Left lung (tissue), 10 donors: ENCODE measurements around the gene OAS2. TPM values are rescaled to one million over a fixed set of nuclear protein-coding genes. Genes with fewer than 3 reads are reported as not detected.

Source experiments
- ATAC-seq: fragments of 200-7000 bp; cut with Tn5 transposase; one replicate; pipeline ENCODE4 v1.9.1; 2020; ENCODE audit warnings: moderate library complexity
- DNase-seq, 4 donors: peaks; one replicate each; pipeline ENCODE4 v3.0.0-alpha.2; 2013 to 2020
- H3K27ac ChIP-seq, 2 donors: fragments of 200-600 bp; sonication (generic) in 1 of 2; one replicate each; pipeline versions ENCODE4 v1.5.0 to v1.8.0; 2020 to 2021
- H3K27me3 ChIP-seq, 2 donors: fragments of 200-600 bp; sonication (generic) in 1 of 2; one replicate each; pipeline versions ENCODE4 v1.5.0 to v1.8.0; 2020 to 2021
- H3K36me3 ChIP-seq, 2 donors: fragments of 200-600 bp; sonication (generic) in 1 of 2; one replicate each; pipeline versions ENCODE4 v1.5.0 to v1.8.0; 2020 to 2021
- H3K4me1 ChIP-seq, 2 donors: fragments of 200-600 bp; one replicate each; pipeline ENCODE4 v1.8.0; 2021
- H3K4me3 ChIP-seq, 2 donors: fragments of 200-600 bp; sonication (generic) in 1 of 2; one replicate each; pipeline versions ENCODE4 v1.5.0 to v1.8.0; 2020 to 2021; ENCODE audit warnings: mild to moderate bottlenecking in 1 of 2
- H3K9me3 ChIP-seq, 2 donors: fragments of 200-600 bp; sonication (generic) in 1 of 2; one replicate each; pipeline versions ENCODE4 v1.5.0 to v1.8.0; 2020 to 2021
- intact Hi-C, 2 donors: fragments of 100-400 bp; cut with DNase I; formaldehyde crosslinking; loops; one replicate each; pipeline versions ENCODE4 v1.11.2 to v1.14.2; 2022
- polyA plus RNA-seq, 6 donors: library from polyadenylated mRNA; unstranded; fragments of 120-200 nt; gene quantifications; one replicate each; pipeline ENCODE4 v1.2.1, GENCODE V29; 2013; ENCODE audit not compliant: insufficient read length in 6 of 6
- total RNA-seq, 2 donors: library from RNA; stranded (reverse); fragmentation: NEBNext Ultra II Directional; extraction: Animal tissue kit (Norgen Biotek cat#: 25700); gene quantifications; one replicate each; pipeline ENCODE4 v1.2.1, GENCODE V29; 2021
- TF ChIP-seq, protein P1 (sequence below), 2 donors: fragments of 200-600 bp; sonication (generic) in 1 of 2; IDR thresholded peaks; one replicate each; pipeline versions ENCODE4 v1.5.0 to v1.8.0; 2021; ENCODE audit warnings: antibody characterized with exemption in 2 of 2
- donor health status: DM: no; HTN: yes; CAD: no.
- donor health status: DM: no; HTN: no; CAD: no.

The OAS2 gene
- total and polyA plus RNA-seq, 8 donors = 5.5 to 35.3 (median 10.3) TPM

DNA sequence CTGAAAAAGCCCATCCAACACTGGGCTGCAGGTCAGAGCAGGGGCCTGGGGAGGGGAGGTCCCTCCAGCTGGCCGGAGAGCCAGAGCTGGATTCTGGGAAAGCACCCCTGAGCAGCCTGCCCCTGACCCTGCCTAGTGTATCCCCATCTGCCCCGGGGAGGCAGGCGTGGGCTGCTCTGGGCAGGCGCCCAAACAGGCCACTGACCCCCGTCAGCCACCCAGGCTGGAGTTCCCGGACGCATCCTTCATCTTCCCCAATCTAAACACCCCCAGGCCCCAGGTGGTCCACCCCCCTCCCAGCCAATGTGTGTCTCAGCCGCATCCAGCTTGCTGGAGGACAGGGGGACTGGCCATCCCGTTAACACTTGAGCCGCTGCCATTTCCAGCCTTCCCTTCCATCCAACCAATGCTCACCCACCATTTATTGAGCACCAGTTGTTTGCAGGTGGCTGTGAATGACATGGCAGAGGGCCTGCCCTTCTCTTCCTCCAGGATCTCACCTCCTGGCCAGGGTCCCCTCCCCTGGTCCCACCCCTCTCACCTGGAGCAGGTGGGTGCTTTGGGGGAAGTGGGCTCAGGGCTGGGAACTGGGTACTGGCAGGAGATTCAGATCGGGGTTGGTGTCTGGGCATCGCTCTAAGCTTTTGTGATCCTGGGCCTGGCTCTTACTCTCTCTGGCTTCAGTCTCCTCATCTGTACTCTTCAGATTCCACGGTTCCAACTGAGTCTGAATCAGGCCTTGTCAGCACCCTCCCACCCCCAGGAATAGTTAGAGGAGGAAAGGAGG is 77.5 kb downstream of the OAS2 start:
- TF ChIP-seq, protein P1, sequence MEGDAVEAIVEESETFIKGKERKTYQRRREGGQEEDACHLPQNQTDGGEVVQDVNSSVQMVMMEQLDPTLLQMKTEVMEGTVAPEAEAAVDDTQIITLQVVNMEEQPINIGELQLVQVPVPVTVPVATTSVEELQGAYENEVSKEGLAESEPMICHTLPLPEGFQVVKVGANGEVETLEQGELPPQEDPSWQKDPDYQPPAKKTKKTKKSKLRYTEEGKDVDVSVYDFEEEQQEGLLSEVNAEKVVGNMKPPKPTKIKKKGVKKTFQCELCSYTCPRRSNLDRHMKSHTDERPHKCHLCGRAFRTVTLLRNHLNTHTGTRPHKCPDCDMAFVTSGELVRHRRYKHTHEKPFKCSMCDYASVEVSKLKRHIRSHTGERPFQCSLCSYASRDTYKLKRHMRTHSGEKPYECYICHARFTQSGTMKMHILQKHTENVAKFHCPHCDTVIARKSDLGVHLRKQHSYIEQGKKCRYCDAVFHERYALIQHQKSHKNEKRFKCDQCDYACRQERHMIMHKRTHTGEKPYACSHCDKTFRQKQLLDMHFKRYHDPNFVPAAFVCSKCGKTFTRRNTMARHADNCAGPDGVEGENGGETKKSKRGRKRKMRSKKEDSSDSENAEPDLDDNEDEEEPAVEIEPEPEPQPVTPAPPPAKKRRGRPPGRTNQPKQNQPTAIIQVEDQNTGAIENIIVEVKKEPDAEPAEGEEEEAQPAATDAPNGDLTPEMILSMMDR (IDR thresholded peaks at IDR 0.05) = no peak
- Histone ChIP-seq H3K4me1 (peaks cover 4 to 13% of the 10 kb centered on the region in 2 donors), H3K9me3 (no peaks in the 10 kb centered on the region), H3K27ac (no peak overlapping the region), H3K4me3 (peak overlapping the region in 1 of 2 donors; percentile 24), H3K36me3 (no peaks in the 10 kb centered on the region), H3K27me3 (peaks cover 29 to 65% of the 10 kb centered on the region in 2 donors)
- intact Hi-C loops = no loop called here
- DNase-seq = no peak
- no peak for ATAC-seq

DNA sequence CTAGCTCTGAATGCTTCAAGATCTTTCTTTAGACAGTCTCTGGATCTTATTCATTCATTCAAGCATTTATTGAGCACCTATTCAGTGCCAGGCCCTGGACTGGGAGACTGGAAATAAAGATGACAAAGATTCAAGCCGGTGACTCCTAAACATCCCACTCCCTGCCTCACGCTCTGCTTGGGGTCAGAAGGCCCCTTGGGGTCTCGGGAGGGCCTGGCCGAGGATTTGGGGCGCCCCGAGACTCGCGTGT is 78.0 kb downstream of the OAS2 start:
- Histone ChIP-seq H3K27ac (no peak overlapping the region), H3K4me3 (peak overlapping the region; percentile 24 to 31), H3K9me3 (no peaks in the 10 kb centered on the region), H3K4me1 (peaks cover 4 to 13% of the 10 kb centered on the region in 2 donors), H3K27me3 (peaks cover 29 to 68% of the 10 kb centered on the region in 2 donors), H3K36me3 (no peaks in the 10 kb centered on the region)
- DNase-seq = no peak
- intact Hi-C loops = no loop called here
- ATAC-seq = no peak
- TF ChIP-seq, protein P1 (IDR thresholded peaks at IDR 0.05) = no peak

DNA sequence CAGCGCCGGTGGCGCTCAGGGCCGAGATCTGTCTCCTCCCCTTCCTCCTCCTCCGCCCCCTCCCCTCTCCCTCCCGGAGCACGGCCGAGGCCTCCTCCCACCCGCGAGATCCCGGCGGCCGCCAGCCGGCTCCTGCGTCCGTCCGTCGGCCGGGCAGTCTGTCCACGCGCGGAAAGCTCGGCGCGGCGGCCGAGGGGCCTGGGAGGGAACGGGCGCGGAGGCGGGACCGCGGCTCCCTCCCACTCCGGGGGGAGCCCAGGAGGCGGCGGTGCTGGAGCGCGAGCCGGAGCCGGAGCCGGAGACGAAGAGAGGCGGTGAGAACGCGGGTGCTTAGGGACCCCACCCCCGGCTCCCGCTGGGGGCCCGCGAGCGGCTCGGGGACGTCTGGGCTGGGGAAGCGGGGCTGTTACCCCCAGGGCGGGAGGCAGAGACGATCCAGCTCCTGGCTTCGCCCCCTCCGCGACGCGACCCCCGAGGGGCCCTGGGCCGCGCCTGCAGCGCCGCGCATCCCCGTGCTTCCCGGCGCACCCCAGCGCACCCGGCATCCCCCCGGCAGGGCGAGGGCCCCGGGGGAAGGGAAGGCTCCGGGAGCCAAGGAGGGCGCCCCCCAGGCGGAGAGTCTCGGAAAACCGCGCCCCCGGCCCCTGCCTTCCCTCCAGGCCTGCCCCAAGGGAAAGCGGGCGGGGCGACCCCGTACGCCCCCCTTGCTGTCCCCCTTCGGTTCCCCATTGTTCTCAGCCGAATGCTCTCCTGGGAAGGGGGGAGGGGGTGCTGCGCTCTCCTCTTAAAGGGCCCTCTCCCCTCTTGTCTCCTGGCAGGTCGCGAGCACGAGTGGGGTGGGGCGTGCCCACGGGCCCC is 78.5 kb downstream of the OAS2 start, which contains the start of gene DTX1:
TSS of gene DTX1 (plus strand) at position 100 of the 858 bp plus-strand sequence. CDS start 1,463 bp downstream, outside the sequence.
- intact Hi-C loops = no loop called here
- Histone ChIP-seq H3K4me3 (peak within 1 kb of the TSS; percentile 24 to 31), H3K4me1 (peaks cover 4 to 13% of the 10 kb centered on the region in 2 donors), H3K36me3 (no peaks in the 10 kb centered on the region), H3K9me3 (no peaks in the 10 kb centered on the region), H3K27ac (no peak within 1 kb of the TSS), H3K27me3 (peaks cover 29 to 68% of the 10 kb centered on the region in 2 donors)
- TF ChIP-seq, protein P1 (IDR thresholded peaks at IDR 0.05) = no peak
- peak in 2 of 4 donors; percentile 30 to 76 for DNase-seq
- peak; percentile 56 for ATAC-seq

DNA sequence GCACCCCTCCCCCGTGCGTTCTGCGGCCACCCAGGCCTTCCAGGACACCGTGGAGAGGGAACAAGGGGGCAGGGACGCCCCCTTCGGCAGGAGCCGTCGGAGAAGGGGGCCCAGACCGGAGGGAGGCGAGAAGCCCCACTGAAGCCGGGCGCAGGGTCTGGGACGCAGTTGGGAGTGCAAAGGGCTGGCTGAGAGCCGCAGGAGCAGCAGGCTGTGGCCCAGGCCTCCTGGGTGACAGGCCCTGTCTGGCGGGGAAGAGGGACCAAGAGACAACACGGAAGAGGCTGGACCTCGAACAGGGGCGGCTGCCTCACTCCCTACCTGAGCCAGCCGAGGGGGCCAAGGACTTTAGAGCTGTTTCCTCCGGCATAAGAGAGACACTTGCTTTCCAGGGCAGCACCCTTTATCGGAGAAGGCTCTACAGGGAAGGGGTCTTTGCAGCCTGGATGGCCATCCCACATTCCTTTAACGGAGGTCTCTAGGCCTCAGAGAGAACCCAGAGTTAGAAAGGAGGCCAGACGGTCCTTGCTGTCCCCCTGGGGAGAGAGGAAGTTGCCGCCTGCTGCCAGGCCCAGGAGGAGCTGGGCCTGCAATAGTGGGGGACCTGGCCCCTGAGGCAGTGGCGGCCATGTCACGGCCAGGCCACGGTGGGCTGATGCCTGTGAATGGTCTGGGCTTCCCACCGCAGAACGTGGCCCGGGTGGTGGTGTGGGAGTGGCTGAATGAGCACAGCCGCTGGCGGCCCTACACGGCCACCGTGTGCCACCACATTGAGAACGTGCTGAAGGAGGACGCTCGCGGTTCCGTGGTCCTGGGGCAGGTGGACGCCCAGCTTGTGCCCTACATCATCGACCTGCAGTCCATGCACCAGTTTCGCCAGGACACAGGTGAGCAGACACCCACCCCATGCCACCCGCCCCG is 79.5 kb downstream of the OAS2 start:
- peaks cover 29 to 75% of the 10 kb centered on the region in 2 donors for H3K27me3 ChIP-seq
- H3K27ac ChIP-seq = no peak overlapping the region
- H3K36me3 ChIP-seq = no peaks in the 10 kb centered on the region
- TF ChIP-seq, protein P1 (IDR thresholded peaks at IDR 0.05) = no peak
- peak in 1 of 4 donors; percentile 78 for DNase-seq
- no peak for ATAC-seq
- peaks cover 4 to 13% of the 10 kb centered on the region in 2 donors for H3K4me1 ChIP-seq
- H3K9me3 ChIP-seq = no peaks in the 10 kb centered on the region
- intact Hi-C loops = no loop called here
- peak overlapping the region in 1 of 2 donors; percentile 31 for H3K4me3 ChIP-seq
